ENCODE results near the gene ZSWIM9. TPM values are rescaled to one million over a fixed set of nuclear protein-coding genes. Genes with fewer than 3 reads are reported as not detected.

The ZSWIM9 gene
- total and polyA plus RNA-seq, 2 experiments from 2014 or later = 0.73 to 2.1 TPM

- Histone ChIP-seq H3K36me3 (replicated peaks; ENCODE audit: insufficient read depth, low read depth) (no peaks in the 10 kb centered on the region), H3K4me2 (no peak overlapping the region), H3K79me2 (no peaks in the 10 kb centered on the region), H3K27me3 (no peaks in the 10 kb centered on the region), H2AFZ (no peak overlapping the region), H3K9me3 (ENCODE audit: low read depth) (no peaks in the 10 kb centered on the region), H3K4me3 (no peak overlapping the region), H3K9me2 (replicated peaks; ENCODE audit: insufficient read depth) (no peaks in the 10 kb centered on the region), H4K20me1 (ENCODE audit: insufficient read depth, poor library complexity, severe bottlenecking) (no peaks in the 10 kb centered on the region), H3K27ac (no peak overlapping the region), H3K4me1 (ENCODE audit: insufficient read depth) (no peaks in the 10 kb centered on the region)
- TF ChIP-seq CTCF (IDR thresholded peaks at IDR 0.05; ENCODE audit: poor library complexity) (peak; percentile 47), EZH2phosphoT487 (IDR thresholded peaks at IDR 0.05; ENCODE audit: low read depth, severe bottlenecking, unreplicated experiment) (no peak)
- 79% methylated on average over 16 of the region's 36 CpGs for WGBS (ENCODE audit: low lambda C conversion rate, missing lambda C conversion rate)
- DNase-seq (ENCODE audit: low spot score) = no peak
Measured at GRCh38 chr19:48194041-48194843, 23.8 kb downstream of the ZSWIM9 start.

- 96% methylated on average over 47 of the region's 95 CpGs for WGBS (ENCODE audit: low lambda C conversion rate, missing lambda C conversion rate)
Measured at GRCh38 chr19:48194844-48195830, 24.7 kb downstream of the ZSWIM9 start.

GRCh38 chr19:48196321-48196763 is 25.9 kb downstream of the ZSWIM9 start:
- Histone ChIP-seq H3K36me3 (replicated peaks; ENCODE audit: insufficient read depth, low read depth) (no peaks in the 10 kb centered on the region), H4K20me1 (ENCODE audit: insufficient read depth, poor library complexity, severe bottlenecking) (no peaks in the 10 kb centered on the region)
- TF ChIP-seq CTCF (IDR thresholded peaks at IDR 0.05; ENCODE audit: poor library complexity) = no peak
- TF ChIP-seq EZH2 (IDR thresholded peaks at IDR 0.05; ENCODE audit: borderline replicate concordance) = no peak
- TF ChIP-seq EZH2phosphoT487 (IDR thresholded peaks at IDR 0.05; ENCODE audit: low read depth, severe bottlenecking, unreplicated experiment) = no peak

More at GRCh38 chr19:48194844-48195830, 24.7 kb downstream of the ZSWIM9 start:
- Histone ChIP-seq H3K9me3 (ENCODE audit: low read depth) (no peaks in the 10 kb centered on the region), H4K20me1 (ENCODE audit: insufficient read depth, poor library complexity, severe bottlenecking) (no peaks in the 10 kb centered on the region), H3K27ac (no peak overlapping the region), H3K36me3 (replicated peaks; ENCODE audit: insufficient read depth, low read depth) (no peaks in the 10 kb centered on the region), H3K79me2 (no peaks in the 10 kb centered on the region), H2AFZ (no peak overlapping the region), H3K4me2 (no peak overlapping the region), H3K27me3 (no peaks in the 10 kb centered on the region), H3K4me1 (ENCODE audit: insufficient read depth) (no peaks in the 10 kb centered on the region), H3K9me2 (replicated peaks; ENCODE audit: insufficient read depth) (no peaks in the 10 kb centered on the region), H3K4me3 (no peak overlapping the region)
- DNase-seq (ENCODE audit: low spot score) = no peak
- TF ChIP-seq EZH2phosphoT487 (IDR thresholded peaks at IDR 0.05; ENCODE audit: low read depth, severe bottlenecking, unreplicated experiment) (no peak), EZH2 (IDR thresholded peaks at IDR 0.05; ENCODE audit: borderline replicate concordance) (no peak), CTCF (IDR thresholded peaks at IDR 0.05; ENCODE audit: poor library complexity) (no peak)

More at GRCh38 chr19:48196321-48196763, 25.9 kb downstream of the ZSWIM9 start:
- Histone ChIP-seq H3K4me1 (ENCODE audit: insufficient read depth) (no peaks in the 10 kb centered on the region), H3K27me3 (no peaks in the 10 kb centered on the region), H3K4me2 (no peak overlapping the region), H3K9me3 (ENCODE audit: low read depth) (no peaks in the 10 kb centered on the region), H3K27ac (no peak overlapping the region), H3K9me2 (replicated peaks; ENCODE audit: insufficient read depth) (no peaks in the 10 kb centered on the region), H3K79me2 (no peaks in the 10 kb centered on the region), H3K4me3 (no peak overlapping the region), H2AFZ (no peak overlapping the region)
- DNase-seq (ENCODE audit: low spot score) = no peak
- WGBS (ENCODE audit: low lambda C conversion rate, missing lambda C conversion rate) = 92% methylated on average over 20 of the region's 23 CpGs
